ENCODE measurements around the gene CARD19.

- TF ChIP-seq CREB5 (CRISPR knock-in tag; IDR thresholded peaks at IDR 0.05; ENCODE audit: low read depth) = no peak
- no peak for TF ChIP-seq TCF4 (CRISPR knock-in tag; IDR thresholded peaks at IDR 0.05; ENCODE audit: borderline replicate concordance)
- TF ChIP-seq ZFP3 (CRISPR knock-in tag; IDR thresholded peaks at IDR 0.05) = no peak
Measured at GRCh38 chr9:93161786-93162562, 66.0 kb downstream of the CARD19 start.

All from SK-N-SH treated with all-trans-retinoic acid at 6 μM for 48 hours (cell line).